GM18951 (cell line): Measurements from ENCODE around the gene RNF32.
"Not testable (repeated sequence)": the region's sequence is repeated elsewhere in the genome, so short reads cannot be mapped to it uniquely, and the experiment has no call there.

Experiments
- POLR2A ChIP-seq: IDR thresholded peaks from 4 replicates; pipeline ENCODE4 v1.6.1; 2011; ENCODE audit warnings: mild to moderate bottlenecking; ENCODE audit not compliant: insufficient read length, insufficient read depth; ENCODE audit errors: extremely low read depth
- in situ Hi-C: fragments of 300-500 bp; cut with MboI; formaldehyde crosslinking; loops from one replicate; pipeline ENCODE4 v1.12.0; 2022; ENCODE audit warnings: low sequenced_read_pairs, mixed read lengths, inconsistent platforms; ENCODE audit not compliant: unreplicated experiment

The RNF32 gene

GRCh38 chr7:156676263-156676662 lies 35.7 kb downstream of the RNF32 start:
- in situ Hi-C loops: no loop called here
- TF ChIP-seq POLR2A: no peak

DNA sequence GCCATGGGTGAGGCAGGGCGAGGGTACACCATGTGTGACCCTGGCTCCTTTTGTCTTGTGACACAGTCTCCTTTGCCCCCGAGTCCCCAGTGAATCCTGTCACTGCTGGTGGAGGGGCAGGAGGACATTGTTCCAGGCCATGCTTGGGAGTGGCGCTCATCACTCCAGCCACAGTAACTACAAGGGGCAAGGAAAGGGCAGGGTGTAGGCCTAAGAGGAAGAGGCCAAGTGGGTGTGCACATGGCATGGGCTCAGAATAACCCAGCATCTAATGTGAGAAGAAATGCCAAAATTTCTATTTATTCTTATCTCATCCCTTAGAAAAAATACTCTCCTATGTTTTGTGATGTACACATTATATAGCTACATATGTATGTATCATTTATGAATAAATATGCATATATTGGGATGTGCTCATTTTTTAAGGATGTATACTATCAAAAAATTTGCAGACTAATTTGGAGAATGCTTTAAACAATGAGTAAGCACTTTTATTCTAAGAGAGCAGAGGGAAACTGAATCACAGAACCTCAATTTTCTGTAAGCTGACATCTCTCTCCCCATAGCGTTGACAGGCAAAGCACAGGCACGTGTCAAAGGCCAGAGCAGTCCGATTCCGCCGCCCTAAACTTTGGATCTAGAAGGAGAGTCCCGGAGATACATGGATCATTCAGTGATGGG lies 36.9 kb downstream of the RNF32 start:
- in situ Hi-C loops: no loop called here
- no peak for TF ChIP-seq POLR2A

- TF ChIP-seq POLR2A: no peak
- in situ Hi-C loops: no loop called here
These were observed 39.7 kb downstream of the RNF32 start for GRCh38 chr7:156680281-156680680.

- no peak for TF ChIP-seq POLR2A
These were observed 42.4 kb downstream of the RNF32 start for GRCh38 chr7:156682928-156683327.

DNA sequence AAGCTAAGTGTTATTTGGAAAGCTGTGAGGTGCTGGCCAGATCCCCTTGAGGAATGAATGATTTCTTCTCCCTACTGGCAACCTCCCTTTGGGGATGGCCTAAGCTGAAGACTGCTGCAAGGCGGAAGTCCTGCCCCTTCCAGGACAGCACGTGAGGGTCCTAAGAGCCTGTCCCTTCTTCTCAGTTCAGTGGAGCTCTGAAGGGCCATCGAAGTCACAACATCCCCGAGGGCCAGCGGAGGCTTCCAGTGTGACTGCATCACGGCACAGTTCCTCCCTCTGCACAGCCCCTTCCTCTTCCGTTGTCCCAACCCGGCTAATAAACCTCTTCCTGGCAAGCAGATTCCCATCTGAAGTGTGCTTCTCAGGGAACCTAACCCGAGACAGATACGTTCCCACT lies 43.7 kb downstream of the RNF32 start:
- in situ Hi-C loops: no loop called here
- no peak for TF ChIP-seq POLR2A

More at GRCh38 chr7:156682928-156683327, 42.4 kb downstream of the RNF32 start:
- in situ Hi-C loops: no loop called here

- in situ Hi-C loops: no loop called here
- TF ChIP-seq POLR2A: no peak
These were observed 44.1 kb downstream of the RNF32 start for GRCh38 chr7:156684661-156685060.

DNA sequence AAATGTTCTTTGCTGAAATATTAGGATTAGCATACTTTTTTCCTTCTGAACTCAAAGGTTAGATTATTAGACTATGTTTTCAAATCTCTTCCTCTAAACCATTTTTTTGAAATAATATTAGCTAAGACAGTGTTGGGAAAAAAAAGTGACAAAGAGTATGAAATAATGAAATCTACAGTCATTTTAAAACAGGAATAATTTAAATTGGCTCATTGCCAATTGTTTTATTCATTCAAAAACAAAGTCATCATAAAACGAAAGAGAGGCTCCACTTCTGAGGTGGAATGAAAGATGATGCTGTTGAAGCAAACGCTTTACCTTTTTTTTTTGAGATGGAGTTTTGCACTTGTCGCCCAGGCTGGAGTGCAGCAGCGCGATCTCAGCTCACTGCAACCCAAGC lies 51.2 kb downstream of the RNF32 start:
- in situ Hi-C loops: no loop called here
- no peak for TF ChIP-seq POLR2A

- no peak for TF ChIP-seq POLR2A
- in situ Hi-C loops: no loop called here
These were observed 52.3 kb downstream of the RNF32 start for GRCh38 chr7:156692849-156693248.

DNA sequence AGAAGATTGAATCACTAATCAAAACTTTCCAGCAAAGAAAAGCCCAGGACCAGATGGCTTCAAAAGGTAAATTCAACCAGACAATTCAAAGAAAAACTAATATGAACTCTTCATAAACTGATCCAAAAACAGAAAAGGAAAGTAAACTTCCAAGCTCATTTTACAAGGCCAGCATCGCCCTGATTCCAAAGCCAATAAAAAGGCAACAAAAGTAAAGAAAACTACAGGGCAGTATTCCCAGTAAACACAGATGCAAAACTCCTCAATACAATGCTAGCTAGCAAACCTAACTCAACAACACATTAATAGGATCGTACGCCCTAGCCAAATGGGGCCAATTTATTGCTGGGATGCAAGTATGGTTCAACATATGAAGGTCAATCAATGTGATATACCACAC lies 53.1 kb downstream of the RNF32 start:
- in situ Hi-C loops: no loop called here
- no peak for TF ChIP-seq POLR2A

DNA sequence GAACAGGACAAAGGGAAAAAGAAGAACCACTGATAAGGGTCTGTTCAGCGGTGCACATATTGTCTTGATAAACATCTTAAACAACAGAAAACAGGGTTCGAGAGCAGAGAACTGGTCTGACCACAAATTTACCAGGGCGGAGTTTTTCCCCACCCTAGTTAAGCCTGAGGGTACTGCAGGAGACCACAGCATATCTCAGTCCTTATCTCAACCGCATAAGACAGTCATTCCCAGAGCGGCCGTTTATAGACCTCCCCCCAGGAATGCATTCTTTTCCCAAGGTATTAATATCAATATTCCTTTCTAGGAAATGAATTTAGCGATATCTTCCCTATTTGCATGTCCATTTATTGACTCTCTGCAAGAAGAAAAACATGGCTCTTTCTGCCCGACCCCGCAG lies 56.7 kb downstream of the RNF32 start:
- in situ Hi-C loops: not testable (repeated sequence)

DNA sequence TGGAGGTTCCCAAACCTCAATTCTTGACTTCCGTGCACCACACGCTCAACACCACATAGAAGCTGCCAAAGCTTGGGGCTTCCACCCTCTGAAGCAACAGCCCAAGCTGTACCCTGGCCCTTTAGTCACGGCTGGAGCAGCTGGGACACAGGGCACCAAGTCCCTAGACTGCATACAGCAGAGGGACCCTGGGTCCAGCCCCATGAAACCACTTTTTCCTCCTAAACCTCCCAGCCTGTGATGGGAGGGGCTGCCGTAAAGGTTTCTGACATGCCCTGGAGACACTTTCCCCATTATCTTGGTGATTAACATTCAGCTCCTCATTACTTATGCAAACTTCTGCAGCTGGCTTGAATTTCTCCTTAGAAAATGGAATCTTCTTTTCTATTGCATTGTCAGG lies 57.9 kb downstream of the RNF32 start:
- in situ Hi-C loops: not testable (repeated sequence)

DNA sequence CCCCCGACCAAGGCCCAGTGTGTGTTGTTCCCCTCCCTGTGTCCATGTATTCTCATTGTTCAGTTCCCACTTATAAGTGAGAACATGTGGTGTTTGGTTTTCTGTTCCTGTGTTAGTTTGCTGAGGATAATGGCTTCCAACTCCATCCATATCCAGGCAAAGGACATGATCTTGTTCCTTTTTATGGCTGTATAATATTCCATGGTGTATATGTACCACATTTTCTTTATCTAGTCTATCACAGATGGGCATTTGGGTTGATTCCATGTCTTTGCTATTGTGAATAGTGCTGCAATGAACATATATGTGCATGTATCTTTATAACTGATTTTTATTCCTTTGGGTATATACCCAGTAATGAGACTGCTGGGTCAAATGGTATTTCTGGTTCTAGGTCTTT lies 61.2 kb downstream of the RNF32 start:
- in situ Hi-C loops: not testable (repeated sequence)

DNA sequence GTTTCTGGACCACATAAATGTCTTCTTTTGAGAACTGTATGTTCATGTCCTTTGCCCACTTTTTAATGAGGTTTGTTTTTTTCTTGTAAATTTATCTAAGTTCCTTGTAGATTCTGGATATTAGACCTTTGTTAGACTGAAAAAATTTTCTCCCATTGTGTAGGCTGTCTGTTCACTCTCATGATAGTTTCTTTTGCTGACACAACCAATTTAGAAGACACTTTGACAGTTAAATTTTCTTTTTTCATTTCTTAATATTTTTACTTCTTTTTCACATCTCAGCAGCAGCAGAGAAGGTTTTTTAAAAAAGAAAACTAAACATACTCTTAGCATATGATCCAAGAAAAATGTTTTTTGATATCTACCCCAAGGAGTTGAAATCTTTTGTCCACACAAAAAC lies 61.8 kb downstream of the RNF32 start:
- in situ Hi-C loops: no loop called here
- TF ChIP-seq POLR2A: no peak

GRCh38 chr7:156703209-156703608 lies 62.6 kb downstream of the RNF32 start:
- in situ Hi-C loops: no loop called here
- TF ChIP-seq POLR2A: no peak
